DOHH2 (cell line): ENCODE results near the gene KRTAP6-2.

Source experiments
- CTCF ChIP-seq: fragments of 200-600 bp; sonication (generic); IDR thresholded peaks from one replicate; pipeline ENCODE4 v1.5.1; 2014; ENCODE audit warnings: antibody characterized with exemption, mild to moderate bottlenecking, low read depth, low read length; ENCODE audit not compliant: poor library complexity, severe bottlenecking
- EZH2phosphoT487 ChIP-seq: fragments of 200-600 bp; sonication (generic); IDR thresholded peaks from 2 replicates; pipeline ENCODE4 v1.6.1; 2017; ENCODE audit warnings: borderline replicate concordance, mild to moderate bottlenecking, antibody characterized with exemption, low read length, moderate library complexity, mixed read lengths

DNA sequence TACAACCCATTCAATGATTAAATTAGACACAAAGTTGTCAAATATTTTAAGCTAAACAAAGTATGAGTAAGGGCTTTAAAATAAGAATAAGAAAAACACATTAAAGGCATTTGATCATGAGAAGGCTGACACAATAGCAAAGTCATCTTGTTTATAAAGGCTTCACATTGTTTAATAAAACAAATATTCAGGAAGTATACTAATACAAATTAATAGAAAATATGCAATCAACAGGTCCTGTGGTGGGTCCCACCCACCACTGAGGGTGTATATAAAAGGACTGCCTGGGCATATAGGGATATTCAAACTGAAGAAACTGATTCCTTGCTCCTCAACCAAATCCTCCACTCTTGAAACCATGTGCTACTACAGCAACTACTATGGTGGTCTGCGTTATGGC is 36.2 kb upstream of the KRTAP6-2 start, which contains the start of gene KRTAP20-2:
- TF ChIP-seq CTCF = no peak
- TF ChIP-seq EZH2phosphoT487 = no peak
